Measurements from ENCODE around the gene FSTL4. TPM values are rescaled to one million over a fixed set of nuclear protein-coding genes. Genes with fewer than 3 reads are reported as not detected.

FSTL4 gene
- total and polyA plus RNA-seq, 12 donors = 0.01 to 0.42 (median 0.38) TPM; not detected in 6

DNA sequence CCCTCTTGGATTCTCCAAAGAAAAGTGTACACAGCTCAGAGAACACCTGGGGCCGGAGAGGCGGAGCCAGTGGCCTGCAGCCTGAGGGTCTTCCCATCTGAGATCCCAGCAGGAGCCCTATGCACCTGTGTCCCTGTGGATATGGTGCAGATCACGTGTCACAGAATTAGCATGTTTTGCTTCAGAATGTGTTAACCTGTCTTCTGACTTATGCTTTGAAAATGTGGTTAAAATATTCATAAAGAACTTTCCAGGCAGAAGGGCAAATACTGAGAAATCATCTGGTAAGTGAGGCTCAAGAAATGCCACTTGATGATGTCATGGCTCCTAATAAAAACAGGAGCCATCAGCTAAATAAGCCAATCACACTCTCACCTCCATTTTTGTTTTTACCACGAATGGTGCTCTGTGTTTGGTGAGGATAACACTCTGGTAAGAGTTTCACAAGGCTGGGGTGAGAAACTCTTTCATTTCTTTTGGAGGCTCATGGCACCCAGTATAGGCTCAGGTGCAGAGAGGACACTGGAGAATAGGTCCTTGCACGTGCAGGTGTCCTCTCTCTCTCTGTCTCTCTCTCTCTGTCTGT lies 279.8 kb downstream of the FSTL4 start:
- peaks cover 0 to 20% (median 6%) of the 10 kb centered on the region in 7 donors for H3K27me3 ChIP-seq
- DNase-seq (no peak), ATAC-seq (no peak)
- intact Hi-C loops (cut with DNase I) = no loop called here
- H3K4me3 ChIP-seq = no peak overlapping the region
- no peaks in the 10 kb centered on the region for H3K4me1 ChIP-seq
- H3K27ac ChIP-seq = no peak overlapping the region
- H3K9me3 ChIP-seq = no peaks in the 10 kb centered on the region
- H3K36me3 ChIP-seq = no peaks in the 10 kb centered on the region
- TF ChIP-seq, protein P1, sequence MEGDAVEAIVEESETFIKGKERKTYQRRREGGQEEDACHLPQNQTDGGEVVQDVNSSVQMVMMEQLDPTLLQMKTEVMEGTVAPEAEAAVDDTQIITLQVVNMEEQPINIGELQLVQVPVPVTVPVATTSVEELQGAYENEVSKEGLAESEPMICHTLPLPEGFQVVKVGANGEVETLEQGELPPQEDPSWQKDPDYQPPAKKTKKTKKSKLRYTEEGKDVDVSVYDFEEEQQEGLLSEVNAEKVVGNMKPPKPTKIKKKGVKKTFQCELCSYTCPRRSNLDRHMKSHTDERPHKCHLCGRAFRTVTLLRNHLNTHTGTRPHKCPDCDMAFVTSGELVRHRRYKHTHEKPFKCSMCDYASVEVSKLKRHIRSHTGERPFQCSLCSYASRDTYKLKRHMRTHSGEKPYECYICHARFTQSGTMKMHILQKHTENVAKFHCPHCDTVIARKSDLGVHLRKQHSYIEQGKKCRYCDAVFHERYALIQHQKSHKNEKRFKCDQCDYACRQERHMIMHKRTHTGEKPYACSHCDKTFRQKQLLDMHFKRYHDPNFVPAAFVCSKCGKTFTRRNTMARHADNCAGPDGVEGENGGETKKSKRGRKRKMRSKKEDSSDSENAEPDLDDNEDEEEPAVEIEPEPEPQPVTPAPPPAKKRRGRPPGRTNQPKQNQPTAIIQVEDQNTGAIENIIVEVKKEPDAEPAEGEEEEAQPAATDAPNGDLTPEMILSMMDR (IDR thresholded peaks at IDR 0.05) = no peak
- 82 to 87% methylated on average over 5 of the region's 5 CpGs for WGBS, 2 donors

- TF ChIP-seq, protein P1 (IDR thresholded peaks at IDR 0.05) = no peak
- no peak for ATAC-seq
- Histone ChIP-seq H3K4me1 (no peaks in the 10 kb centered on the region), H3K27ac (no peak overlapping the region), H3K36me3 (no peaks in the 10 kb centered on the region), H3K27me3 (peaks cover 0 to 20% (median 6%) of the 10 kb centered on the region in 7 donors), H3K9me3 (no peaks in the 10 kb centered on the region), H3K4me3 (no peak overlapping the region)
- intact Hi-C loops (cut with DNase I) = no loop called here
- no peak for DNase-seq
- 69 to 75% methylated on average over 12 of the region's 12 CpGs for WGBS, 2 donors
Observed at GRCh38 chr5:133331941-133332340, 280.4 kb downstream of the FSTL4 start.

DNA sequence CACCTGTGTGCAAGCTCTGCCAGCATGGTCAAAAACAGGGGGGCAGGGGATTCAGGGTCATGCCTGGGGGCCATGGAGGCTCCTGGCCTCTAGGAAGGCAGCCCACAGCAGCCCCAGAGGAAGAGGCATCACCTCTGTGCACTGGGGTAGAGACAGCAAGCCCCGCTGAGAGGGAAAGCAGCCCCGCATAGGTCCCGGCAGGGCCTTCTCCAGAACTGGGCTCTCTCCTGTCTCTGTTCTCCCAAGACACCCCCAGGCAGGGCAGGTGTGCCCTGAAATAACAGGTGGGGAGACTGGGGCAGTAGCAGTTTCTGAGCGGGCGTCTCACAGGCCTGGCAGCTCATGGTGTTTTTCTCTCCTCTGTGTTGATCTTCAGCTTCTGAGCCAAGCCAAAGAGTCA lies 281.4 kb downstream of the FSTL4 start:
- Histone ChIP-seq H3K36me3 (no peaks in the 10 kb centered on the region), H3K4me1 (no peaks in the 10 kb centered on the region), H3K4me3 (no peak overlapping the region), H3K27me3 (peaks cover 0 to 20% (median 6%) of the 10 kb centered on the region in 7 donors), H3K9me3 (no peaks in the 10 kb centered on the region), H3K27ac (no peak overlapping the region)
- intact Hi-C loops (cut with DNase I) = no loop called here
- TF ChIP-seq, protein P1 (IDR thresholded peaks at IDR 0.05) = no peak
- 77% methylated on average over 5 of the region's 5 CpGs for WGBS, 2 donors
- ATAC-seq (no peak), DNase-seq (no peak)

GRCh38 chr5:133328800-133329199 lies 283.5 kb downstream of the FSTL4 start:
- ATAC-seq (no peak), DNase-seq (no peak)
- TF ChIP-seq, protein P1 (IDR thresholded peaks at IDR 0.05) = no peak
- H3K4me1 ChIP-seq = no peaks in the 10 kb centered on the region
- intact Hi-C loops (cut with DNase I) = no loop called here
- H3K27me3 ChIP-seq = peaks cover 0 to 19% (median 10%) of the 10 kb centered on the region in 7 donors
- WGBS, 2 donors = 86% methylated on average over 11 of the region's 11 CpGs
- no peak overlapping the region for H3K4me3 ChIP-seq
- no peaks in the 10 kb centered on the region for H3K36me3 ChIP-seq
- no peak overlapping the region for H3K27ac ChIP-seq
- H3K9me3 ChIP-seq = no peaks in the 10 kb centered on the region

Data from heart right ventricle (tissue), 16 donors.